NCI-H146 treated with DMSO at 0.1 percent for 48 hours (cell line): ENCODE results near the gene ST3GAL3.
A peak's percentile ranks its signal among the peaks of the same experiment; 100 is the strongest.
"Not testable (repeated sequence)": the region's sequence is repeated elsewhere in the genome, so short reads cannot be mapped to it uniquely, and the experiment has no call there.

Experiments
- DNase-seq: peaks from one replicate; lab custom pipeline; 2025; ENCODE audit not compliant: unreplicated experiment; lab: John Stamatoyannopoulos, UW

Gene ST3GAL3

GRCh38 chr1:43699281-43699680 is 8.1 kb upstream of the ST3GAL3 start:
- no peak for DNase-seq

- DNase-seq: no peak
Measured at GRCh38 chr1:43703836-43704235, 3.5 kb upstream of the ST3GAL3 start.

- no peak for DNase-seq
Measured at GRCh38 chr1:43704838-43705237, 2.5 kb upstream of the ST3GAL3 start.

GRCh38 chr1:43705334-43705733 is 2.0 kb upstream of the ST3GAL3 start:
- DNase-seq: no peak

GRCh38 chr1:43705982-43706597 is 1.2 kb upstream of the ST3GAL3 start:
- no peak for DNase-seq

- no peak for DNase-seq
Measured at GRCh38 chr1:43706598-43707189, 642 bp upstream of the ST3GAL3 start.

- DNase-seq: no peak
Measured at GRCh38 chr1:43708002-43708410, 670 bp downstream of the ST3GAL3 start.

GRCh38 chr1:43711049-43711448 is 3.7 kb downstream of the ST3GAL3 start:
- no peak for DNase-seq

GRCh38 chr1:43711524-43712386 is 4.4 kb downstream of the ST3GAL3 start:
- no peak for DNase-seq

GRCh38 chr1:43716559-43717281 is 9.4 kb downstream of the ST3GAL3 start:
- DNase-seq: no peak

- DNase-seq: no peak
Measured at GRCh38 chr1:43719063-43719462, 11.7 kb downstream of the ST3GAL3 start.

GRCh38 chr1:43719670-43720419 is 12.5 kb downstream of the ST3GAL3 start:
- DNase-seq: not testable (repeated sequence)

- DNase-seq: no peak
Measured at GRCh38 chr1:43722810-43723209, 15.5 kb downstream of the ST3GAL3 start.

GRCh38 chr1:43729816-43730463 is 22.6 kb downstream of the ST3GAL3 start:
- DNase-seq: no peak

GRCh38 chr1:43731867-43732531 is 24.7 kb downstream of the ST3GAL3 start:
- peak; percentile 52 for DNase-seq

- DNase-seq: no peak
Measured at GRCh38 chr1:43736819-43737218, 29.5 kb downstream of the ST3GAL3 start.

GRCh38 chr1:43742026-43742425 is 34.7 kb downstream of the ST3GAL3 start:
- no peak for DNase-seq

GRCh38 chr1:43743206-43743605 is 35.9 kb downstream of the ST3GAL3 start:
- DNase-seq: no peak

- no peak for DNase-seq
Measured at GRCh38 chr1:43747736-43748135, 40.4 kb downstream of the ST3GAL3 start.

GRCh38 chr1:43750083-43750482 is 42.7 kb downstream of the ST3GAL3 start:
- no peak for DNase-seq
